ENCODE results near the gene RARB.

RARB gene

GRCh38 chr3:25592510-25592968 lies 164.5 kb downstream of the RARB start:
- CTCF ChIA-PET = interaction anchor here (0.6 to 1.7 kb wide), 7 partner anchors 26 to 629 kb away, joined by 3 to 11 read pairs (median 3); partner anchors contain the start of gene RARB
- TF ChIP-seq ZNF280D (tag by site-specific recombination; IDR thresholded peaks at IDR 0.05) = no peak
- TF ChIP-seq GLIS1 (tag by site-specific recombination; IDR thresholded peaks at IDR 0.05) = peak; percentile 13; the same call in 1 of the 2 replicates
- TF ChIP-seq ZNF155 (tag by site-specific recombination; IDR thresholded peaks at IDR 0.05) = no peak
- TF ChIP-seq ZNF510 (tag by site-specific recombination; IDR thresholded peaks at IDR 0.05; ENCODE audit: insufficient replicate concordance) = no peak
- 0 out of 2 replicates have a peak, but pooled peaks have one; percentile 14 for TF ChIP-seq CTCF (tag by site-specific recombination; IDR thresholded peaks at IDR 0.05)
- no peak for TF ChIP-seq OSR2 (tag by site-specific recombination; IDR thresholded peaks at IDR 0.05)
- no peak for TF ChIP-seq YY1 (tag by site-specific recombination; IDR thresholded peaks at IDR 0.05)
- no peak for TF ChIP-seq ZFP41 (tag by site-specific recombination; IDR thresholded peaks at IDR 0.05; ENCODE audit: borderline replicate concordance)
- no peak for TF ChIP-seq ZNF580 (tag by site-specific recombination; IDR thresholded peaks at IDR 0.05)
- TF ChIP-seq ZNF664 (tag by site-specific recombination; IDR thresholded peaks at IDR 0.05) = no peak
- TF ChIP-seq ZBTB48 (tag by site-specific recombination; IDR thresholded peaks at IDR 0.05) = peak; percentile 87
- no peak for TF ChIP-seq ZNF174 (tag by site-specific recombination; IDR thresholded peaks at IDR 0.05)
- Histone ChIP-seq H3K9me3 (ENCODE audit: control insufficient read depth, insufficient read depth, low read depth, low read length) (no peaks in the 10 kb centered on the region), H3K4me3 (ENCODE audit: low read depth, low read length) (no peak overlapping the region), H3K27ac (ENCODE audit: extremely low read depth, low read depth, low read length) (no peak overlapping the region), H3K36me3 (ENCODE audit: control insufficient read depth in 2 of 2, insufficient read depth in 1 of 2, low read length in 2 of 2) (peaks cover 0 to 17% of the 10 kb centered on the region in 2 experiments; a peak in 1 of 3 replicates), H3K4me1 (ENCODE audit: control insufficient read depth, insufficient read depth, low read length) (no peaks in the 10 kb centered on the region)
- POLR2A ChIA-PET = no interaction called here

GRCh38 chr3:25593001-25593400 lies 164.9 kb downstream of the RARB start:
- Histone ChIP-seq H3K4me3 (ENCODE audit: low read depth, low read length) (no peak overlapping the region), H3K4me1 (ENCODE audit: control insufficient read depth, insufficient read depth, low read length) (no peaks in the 10 kb centered on the region), H3K27ac (ENCODE audit: extremely low read depth, low read depth, low read length) (no peak overlapping the region), H3K9me3 (ENCODE audit: control insufficient read depth, insufficient read depth, low read depth, low read length) (no peaks in the 10 kb centered on the region), H3K36me3 (ENCODE audit: control insufficient read depth in 2 of 2, insufficient read depth in 1 of 2, low read length in 2 of 2) (peaks cover 0 to 21% of the 10 kb centered on the region in 2 experiments; a peak in 1 of 3 replicates)
- ChIA-PET CTCF (interaction anchor here (0.5 to 1.7 kb wide), 14 partner anchors 10 to 868 kb away, joined by 3 to 11 read pairs (median 4); partner anchors contain the start of gene RARB), POLR2A (no interaction called here)
- TF ChIP-seq PRDM6 (tag by site-specific recombination; IDR thresholded peaks at IDR 0.05) (peak; percentile 44; the same call in 1 of the 2 replicates), REST (tag by site-specific recombination; IDR thresholded peaks at IDR 0.05) (no peak)
